GM18951 (cell line): ENCODE results near the gene NRDE2.

Experiments used
- POLR2A ChIP-seq: IDR thresholded peaks from 4 replicates; pipeline ENCODE4 v1.6.1; 2011; ENCODE audit warnings: mild to moderate bottlenecking; ENCODE audit not compliant: insufficient read length, insufficient read depth; ENCODE audit errors: extremely low read depth
- in situ Hi-C: fragments of 300-500 bp; cut with MboI; formaldehyde crosslinking; loops from one replicate; pipeline ENCODE4 v1.12.0; 2022; ENCODE audit warnings: low sequenced_read_pairs, mixed read lengths, inconsistent platforms; ENCODE audit not compliant: unreplicated experiment

Gene NRDE2

DNA sequence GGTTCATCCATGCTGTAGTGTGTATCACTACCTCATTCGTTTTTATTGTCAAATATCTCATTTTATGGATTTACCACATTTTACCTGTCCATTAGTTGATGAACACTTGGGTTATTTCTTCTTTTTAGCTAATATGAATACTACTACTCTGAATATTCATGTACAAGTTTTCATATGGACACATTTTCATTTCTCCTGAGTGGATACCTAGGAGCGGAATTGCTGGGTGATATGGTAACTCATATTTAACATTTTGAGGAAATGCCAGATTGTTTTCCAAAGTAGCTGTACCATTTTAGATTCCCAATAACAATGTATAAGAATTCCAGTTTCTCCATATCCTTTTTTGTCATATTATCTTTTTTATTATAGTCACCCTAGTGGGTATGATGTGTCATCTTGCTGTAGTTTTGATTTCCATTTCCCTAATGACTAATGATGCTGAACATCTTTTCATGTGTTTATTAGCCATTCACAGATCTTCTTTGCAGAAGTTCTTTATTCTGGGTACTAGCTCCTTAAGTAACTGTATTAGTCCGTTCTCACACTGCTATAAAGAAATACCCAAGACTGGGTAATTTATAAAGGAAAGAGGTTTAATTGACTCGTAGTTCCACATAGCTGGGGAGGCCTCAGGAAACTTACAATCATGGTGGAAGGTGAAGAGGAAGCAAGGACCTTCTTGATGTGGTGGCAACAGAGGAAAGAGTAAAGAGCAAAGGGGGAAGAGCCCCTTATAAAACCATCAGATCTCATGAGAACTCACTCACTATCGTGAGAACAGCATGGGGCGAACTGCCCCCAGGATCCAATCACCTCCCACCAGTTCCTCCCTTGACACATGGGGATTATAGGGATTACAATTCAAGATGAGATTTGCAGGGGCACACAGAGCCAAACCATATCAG, 11.9 kb downstream of the NRDE2 start:
- no peak for TF ChIP-seq POLR2A
- in situ Hi-C loops = no loop called here

DNA sequence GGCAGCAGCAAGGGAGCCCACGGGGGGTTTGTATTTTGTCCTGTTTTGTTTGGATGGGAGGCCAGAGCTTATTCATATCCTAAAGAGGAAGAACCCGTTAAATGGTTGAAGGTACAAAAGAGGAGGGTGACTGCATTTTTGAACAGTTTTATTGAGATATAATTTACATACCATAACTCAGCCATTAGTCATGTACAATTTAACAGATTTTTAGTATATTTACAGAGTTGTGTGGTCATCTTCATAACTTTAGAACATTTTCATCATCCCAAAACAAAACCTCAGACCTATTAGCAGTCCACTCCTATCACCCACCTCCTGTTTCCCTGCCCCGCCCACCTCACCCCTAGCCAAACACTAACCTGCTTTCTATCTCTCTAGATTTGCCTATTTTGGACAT, 12.6 kb downstream of the NRDE2 start:
- in situ Hi-C loops = no loop called here
- no peak for TF ChIP-seq POLR2A

DNA sequence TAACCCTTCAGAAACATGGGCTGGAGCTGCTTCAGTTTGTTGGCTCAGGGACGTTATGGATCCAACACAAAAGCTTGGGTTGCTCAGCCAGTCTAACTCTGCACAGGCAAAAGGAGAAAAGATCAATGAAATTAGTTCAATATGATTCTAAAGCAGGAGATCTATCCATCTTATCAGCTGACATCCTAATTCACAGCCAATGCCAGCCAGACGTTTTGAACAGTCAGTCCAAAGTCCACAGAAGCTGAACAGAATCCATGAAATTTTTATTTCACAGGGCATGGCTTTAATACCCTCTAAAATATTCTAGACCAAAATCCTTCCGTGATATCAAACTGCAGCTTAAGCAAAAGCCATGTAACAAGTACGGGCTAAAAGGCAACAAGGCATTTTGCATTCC, 13.7 kb downstream of the NRDE2 start:
- in situ Hi-C loops = no loop called here
- no peak for TF ChIP-seq POLR2A

DNA sequence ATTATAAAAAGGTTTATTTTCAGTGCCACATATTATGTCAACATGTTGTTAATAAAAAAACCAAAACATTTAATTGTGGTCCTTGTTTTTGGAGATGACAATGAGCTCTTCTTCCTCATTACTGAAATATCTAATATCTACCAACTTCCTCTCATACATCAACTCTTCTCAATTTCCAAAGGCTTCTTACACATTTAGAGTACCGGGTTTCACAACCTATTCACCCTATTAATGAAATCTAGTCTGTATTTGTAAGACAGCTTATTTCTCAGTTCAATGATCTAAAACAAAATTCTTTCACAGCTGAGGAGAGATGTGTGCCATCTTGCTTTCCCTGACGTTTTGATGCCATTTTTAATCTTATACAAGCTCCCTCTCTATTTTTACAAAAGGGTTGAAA, 14.5 kb downstream of the NRDE2 start:
- TF ChIP-seq POLR2A = no peak
- in situ Hi-C loops = no loop called here

DNA sequence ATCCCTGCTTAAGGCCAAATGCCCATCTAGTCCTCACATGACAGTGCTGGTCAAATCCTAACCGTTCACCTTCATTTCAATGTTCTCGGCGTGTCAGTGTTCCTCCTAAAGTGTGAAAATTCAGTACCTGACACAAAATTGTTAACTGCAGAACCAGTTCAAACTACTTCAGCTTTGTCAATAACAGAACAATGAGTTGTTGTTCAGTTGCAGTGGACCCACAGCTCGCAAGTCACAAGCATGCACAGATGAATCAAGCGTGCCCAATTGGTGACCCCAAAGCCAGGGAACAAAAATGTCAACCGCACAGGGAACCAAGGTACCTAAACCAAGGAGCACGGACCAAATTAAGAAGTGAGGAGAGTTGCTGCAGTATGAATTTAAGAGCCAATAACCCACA, 23.2 kb downstream of the NRDE2 start:
- no peak for TF ChIP-seq POLR2A
- in situ Hi-C loops = no loop called here

DNA sequence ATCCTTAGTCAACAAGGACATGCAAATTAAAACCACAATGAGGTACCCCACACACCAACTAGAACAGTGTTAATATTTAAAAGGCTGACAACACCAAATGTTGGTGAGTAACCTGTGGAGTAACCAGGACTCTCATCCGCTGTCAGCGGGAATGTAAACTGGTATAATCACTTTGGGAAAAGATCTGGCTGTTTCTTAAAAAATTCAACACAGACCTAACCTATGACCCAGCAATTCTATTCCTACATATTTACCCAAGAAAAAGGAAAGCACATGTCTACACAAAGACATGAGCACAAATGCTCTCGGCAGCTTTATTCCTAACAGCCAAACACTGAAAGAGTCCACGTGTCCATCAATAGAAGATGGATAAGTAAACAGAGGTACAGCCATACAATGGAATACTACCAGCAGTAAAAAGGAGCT, 26.6 kb downstream of the NRDE2 start:
- in situ Hi-C loops = no loop called here
- no peak for TF ChIP-seq POLR2A

- no peak for TF ChIP-seq POLR2A
- in situ Hi-C loops = no loop called here
Measured at GRCh38 chr14:90304502-90304901, 27.2 kb downstream of the NRDE2 start.

DNA sequence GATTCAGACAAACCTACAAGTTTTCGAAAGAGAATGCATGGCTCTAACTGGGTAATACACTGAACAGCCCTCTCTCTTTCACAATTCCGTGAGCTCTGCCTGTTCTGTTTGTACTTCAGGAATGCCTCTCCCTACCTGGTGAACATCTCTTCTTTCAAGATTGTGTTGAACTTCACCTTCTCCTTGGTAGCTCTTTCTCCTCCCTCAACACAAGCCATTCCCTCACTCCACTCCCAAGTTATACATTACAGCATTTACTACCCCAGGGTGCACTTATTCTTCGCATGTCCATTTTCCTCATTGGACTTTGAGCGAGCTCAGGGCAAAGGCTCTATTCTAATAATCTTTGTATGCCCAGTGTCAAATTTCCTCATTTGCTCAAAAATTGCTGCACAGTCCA, 28.3 kb downstream of the NRDE2 start:
- in situ Hi-C loops = no loop called here

DNA sequence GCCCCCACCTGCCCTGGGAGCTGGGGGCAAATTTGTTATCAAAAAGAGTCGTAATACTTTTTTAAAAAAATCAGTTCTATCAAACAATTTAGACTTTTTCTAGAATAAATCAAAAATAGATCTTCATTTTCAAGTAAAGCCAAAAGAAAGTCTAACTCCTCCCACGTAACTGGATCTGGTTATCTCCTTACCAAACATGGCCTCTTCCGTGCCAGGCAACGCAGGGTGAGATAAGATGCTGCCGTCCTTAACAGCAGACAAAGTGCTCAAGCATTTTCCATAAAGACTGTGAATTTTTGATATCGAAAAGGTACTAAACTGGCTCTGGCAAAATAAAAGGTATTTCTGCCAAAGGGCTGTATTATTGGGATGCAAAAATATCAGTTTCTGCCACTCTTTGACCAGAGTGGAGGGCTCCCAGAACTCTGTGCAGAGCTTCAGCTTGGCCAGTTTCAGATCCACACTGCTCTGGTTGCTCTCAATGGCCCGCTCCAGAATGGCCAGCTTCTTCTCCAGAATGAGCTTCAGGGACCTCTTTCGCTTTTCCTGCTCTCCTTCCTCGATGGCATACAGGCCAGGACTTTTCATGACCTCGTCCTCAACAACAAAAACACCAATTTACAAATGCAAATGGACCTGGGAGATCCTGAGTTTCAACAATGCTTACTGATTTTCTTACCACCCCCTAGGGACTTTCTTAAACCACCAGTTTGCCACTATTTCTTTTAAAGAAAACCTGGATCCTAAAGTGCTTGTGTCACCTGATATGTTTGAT, 29.0 kb downstream of the NRDE2 start:
- in situ Hi-C loops = no loop called here
- TF ChIP-seq POLR2A = no peak

More for the DNA sequence above, 28.3 kb downstream of the NRDE2 start:
- no peak for TF ChIP-seq POLR2A

- TF ChIP-seq POLR2A = no peak
- in situ Hi-C loops = no loop called here
Measured at GRCh38 chr14:90301668-90302090, 30.1 kb downstream of the NRDE2 start.

DNA sequence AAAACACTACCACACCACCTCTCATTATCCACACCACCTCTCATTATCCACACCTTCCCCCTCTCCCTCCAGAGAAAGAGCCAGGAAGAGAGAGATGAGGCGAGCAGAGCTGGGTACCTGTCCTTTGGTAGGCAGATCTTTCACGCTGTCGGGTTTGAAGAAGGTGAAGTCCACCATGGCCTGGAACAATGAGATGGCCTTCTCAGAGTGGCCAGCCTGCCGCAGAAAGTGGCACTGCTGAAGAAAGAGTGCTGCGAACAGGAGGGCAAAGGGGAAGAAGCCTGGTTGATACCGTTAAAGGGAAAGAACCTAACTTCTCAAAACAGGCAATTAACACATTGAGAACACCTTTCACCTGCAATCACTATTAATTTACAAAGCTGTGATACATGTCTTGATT, 30.6 kb downstream of the NRDE2 start:
- in situ Hi-C loops = no loop called here
- no peak for TF ChIP-seq POLR2A

- in situ Hi-C loops = no loop called here
- no peak for TF ChIP-seq POLR2A
Measured at GRCh38 chr14:90300611-90301047, 31.1 kb downstream of the NRDE2 start.

- TF ChIP-seq POLR2A = no peak
- in situ Hi-C loops = no loop called here
Measured at GRCh38 chr14:90299408-90299807, 32.3 kb downstream of the NRDE2 start.
